HG02884 (cell line): ENCODE results near the gene KIF18A.
A peak's percentile ranks its signal among the peaks of the same experiment; 100 is the strongest.
"Not testable (repeated sequence)": the region's sequence is repeated elsewhere in the genome, so short reads cannot be mapped to it uniquely, and the experiment has no call there.

ENCODE experiments used
- ATAC-seq: cut with Tn5 transposase; IDR thresholded peaks from one replicate; pipeline ENCODE4 v1.9.1; 2021; ENCODE audit warnings: mild to moderate bottlenecking, moderate library complexity; ENCODE audit not compliant: unreplicated experiment

Gene KIF18A

GRCh38 chr11:28107750-28108618 lies at the start of gene KIF18A, which contains the start of gene METTL15:
Gene KIF18A, minus strand, starts transcription at chr11:28108156. Its CDS starts 10,209 bp downstream, at chr11:28097947.
Gene METTL15, plus strand, starts transcription at chr11:28108388. Its CDS starts 4,947 bp downstream, at chr11:28113335.
- peak; percentile 91 for ATAC-seq

- ATAC-seq: no peak
Observed at GRCh38 chr11:28153586-28153985, 45.6 kb upstream of the KIF18A start.

DNA sequence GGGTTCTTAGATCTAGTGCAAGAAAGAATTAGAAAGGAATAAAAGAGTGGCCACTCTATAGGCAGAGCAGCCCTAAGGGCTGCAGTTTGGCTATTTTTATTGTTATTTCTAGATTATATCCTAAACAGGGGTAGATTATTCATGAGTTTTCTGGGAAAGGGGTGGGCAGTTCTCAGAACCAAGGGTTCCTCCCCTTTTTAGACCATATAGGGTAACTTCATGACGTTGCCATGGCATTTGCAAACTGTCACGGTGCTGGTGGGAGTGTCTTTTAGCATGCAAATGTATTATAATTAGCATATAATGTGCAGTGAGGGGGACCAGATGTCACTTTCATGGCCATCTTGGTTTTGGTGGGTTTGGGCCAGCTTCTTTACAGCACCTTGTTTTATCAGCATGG lies 44.8 kb upstream of the KIF18A start:
- ATAC-seq: no peak

DNA sequence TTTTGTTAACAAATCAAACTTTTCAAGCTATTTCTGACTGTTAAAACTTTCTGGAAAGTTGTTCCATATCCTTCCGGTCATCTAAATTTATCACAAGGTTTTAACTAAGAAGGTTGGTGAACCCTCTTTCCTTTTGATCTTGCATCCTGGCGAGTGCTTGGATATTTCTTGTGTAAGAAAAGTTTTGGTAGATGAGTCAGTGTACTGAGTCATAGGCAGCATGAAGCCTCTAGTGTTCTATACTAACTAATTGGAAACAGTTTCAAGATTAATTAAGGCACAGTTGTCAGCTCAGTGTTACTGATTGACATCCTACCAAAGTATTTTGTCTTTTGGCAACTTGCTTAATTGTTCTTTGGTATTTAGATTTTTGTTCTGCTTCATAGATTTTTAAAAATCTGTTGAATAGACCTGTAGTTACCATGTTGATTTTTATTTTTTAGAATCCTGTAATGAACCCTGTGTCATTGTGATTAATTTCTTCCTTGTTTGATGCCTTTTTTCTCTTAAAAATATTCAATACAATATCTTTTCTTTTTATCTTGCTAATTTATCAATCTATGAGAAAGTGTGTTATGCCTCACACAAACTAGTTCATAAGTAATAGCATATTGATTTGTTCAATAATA lies 38.3 kb upstream of the KIF18A start:
- no peak for ATAC-seq

DNA sequence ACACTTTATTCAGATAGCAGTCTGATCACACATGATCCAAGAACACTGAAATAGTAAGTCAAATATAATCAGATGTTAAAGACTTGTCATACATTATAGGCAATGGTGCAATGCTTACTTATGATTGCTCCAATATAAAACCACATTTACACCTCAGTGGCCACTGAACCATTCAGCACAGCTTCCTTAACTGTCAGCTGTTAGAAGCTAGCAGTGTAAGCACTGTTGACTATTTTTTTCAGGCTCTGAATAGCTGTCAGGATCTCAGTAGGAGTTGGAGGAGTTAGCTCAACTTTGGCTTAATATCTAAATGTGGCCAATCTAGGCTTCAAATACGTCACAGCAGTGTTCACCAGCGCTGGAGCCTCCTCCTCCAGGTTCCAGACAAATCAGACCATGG lies 36.9 kb upstream of the KIF18A start:
- no peak for ATAC-seq

DNA sequence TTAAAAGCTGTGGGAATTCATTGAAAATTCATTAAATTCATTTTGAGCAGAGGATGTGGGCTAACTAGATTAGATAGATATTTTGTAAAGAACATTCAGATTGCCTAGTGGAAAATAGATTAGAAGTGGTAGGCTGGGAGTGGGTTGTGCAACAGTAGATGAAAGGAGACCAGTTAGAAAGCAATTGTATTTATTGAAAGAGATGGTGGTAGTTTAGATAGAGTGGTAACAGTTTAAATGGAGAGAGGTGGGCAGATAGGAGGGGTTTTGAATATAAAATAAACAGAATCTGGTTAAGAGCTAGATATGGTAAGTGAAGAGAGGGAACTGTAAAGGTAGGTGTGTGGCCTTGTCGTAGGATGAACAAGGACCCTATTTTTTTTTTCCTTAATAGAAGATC lies 34.8 kb upstream of the KIF18A start:
- ATAC-seq: no peak

DNA sequence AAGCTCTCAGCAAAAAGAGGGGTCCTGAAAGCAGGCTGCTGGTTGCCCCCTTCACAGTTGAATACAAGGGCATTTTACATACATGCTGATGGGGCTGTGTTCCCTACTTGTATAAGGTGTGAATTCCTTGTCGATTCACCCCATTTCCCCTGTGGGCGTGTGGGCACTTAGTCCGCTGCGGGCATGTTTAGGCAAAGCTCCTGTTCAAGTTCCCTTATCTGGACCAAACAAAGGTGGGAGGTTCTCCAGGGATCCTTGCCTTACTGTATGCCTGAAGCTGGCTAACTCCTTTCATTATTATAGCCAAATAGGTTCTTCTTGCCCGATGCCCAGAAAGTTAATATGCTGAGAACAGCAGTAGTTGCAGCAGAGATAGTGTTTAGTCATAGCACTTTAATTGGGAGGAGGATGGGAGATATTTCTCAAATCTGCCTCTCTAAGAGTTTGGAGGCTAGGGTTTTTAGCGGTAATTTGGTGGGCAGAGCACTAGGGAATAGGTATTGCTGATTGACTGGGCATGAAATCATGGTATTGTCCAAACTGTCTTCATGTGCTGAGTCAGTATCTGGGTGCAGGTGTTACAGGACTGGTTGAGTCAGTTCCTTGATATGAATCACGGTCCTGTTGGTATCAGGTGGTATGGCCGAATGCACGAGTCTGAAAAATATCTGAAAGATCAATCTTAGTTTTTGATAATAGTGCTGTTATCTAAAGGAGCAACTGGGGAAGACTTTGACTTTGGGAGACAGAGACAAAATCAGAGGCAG lies 32.9 kb upstream of the KIF18A start:
- no peak for ATAC-seq

DNA sequence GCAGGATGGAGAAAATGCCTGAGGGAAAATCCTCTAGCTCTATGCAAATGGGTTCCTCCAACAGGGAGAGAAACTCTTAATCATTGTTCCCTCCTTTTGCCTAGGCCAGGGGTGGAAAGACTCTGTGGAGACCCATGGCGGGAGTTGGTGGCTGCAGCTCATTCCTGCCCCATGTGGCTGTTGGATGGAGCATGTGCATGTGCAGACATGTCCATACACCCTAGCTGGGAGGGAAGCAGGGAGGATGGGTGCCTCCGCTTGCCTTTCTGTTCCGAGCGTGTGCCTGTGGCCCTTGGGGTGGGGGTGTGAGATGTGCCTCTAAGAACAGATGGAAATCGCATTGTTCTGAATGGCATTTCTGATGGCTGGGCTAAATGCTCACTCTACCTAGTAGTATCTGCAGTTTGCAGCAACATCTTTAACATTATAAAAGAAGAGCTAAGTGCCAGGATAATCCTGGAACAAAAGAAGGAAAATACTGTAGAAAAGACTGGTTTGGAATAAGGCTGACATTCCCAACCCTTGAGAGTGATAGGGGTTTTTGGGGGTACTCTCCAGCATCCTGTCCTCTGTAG lies 32.0 kb upstream of the KIF18A start:
- no peak for ATAC-seq

DNA sequence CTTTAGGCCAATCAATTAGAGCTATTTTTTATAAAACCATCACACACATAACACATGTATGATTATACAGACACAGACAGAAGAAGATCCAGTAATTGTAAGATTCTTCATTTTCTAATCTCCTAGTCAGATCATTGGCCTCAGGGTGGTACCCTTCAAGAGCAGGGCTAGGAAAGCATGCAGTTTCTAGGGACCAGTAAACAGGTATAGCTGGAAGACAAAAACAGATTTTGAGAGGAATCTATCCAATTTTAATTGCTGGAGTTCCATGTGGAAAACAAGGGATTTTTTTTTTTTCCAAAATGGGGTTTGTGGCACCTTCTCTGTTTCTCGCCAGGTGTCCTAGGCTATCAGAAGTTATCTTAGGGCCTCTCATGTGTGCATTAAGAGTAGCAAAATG lies 29.9 kb upstream of the KIF18A start:
- no peak for ATAC-seq

- no peak for ATAC-seq
Observed at GRCh38 chr11:28137366-28137765, 29.4 kb upstream of the KIF18A start.

DNA sequence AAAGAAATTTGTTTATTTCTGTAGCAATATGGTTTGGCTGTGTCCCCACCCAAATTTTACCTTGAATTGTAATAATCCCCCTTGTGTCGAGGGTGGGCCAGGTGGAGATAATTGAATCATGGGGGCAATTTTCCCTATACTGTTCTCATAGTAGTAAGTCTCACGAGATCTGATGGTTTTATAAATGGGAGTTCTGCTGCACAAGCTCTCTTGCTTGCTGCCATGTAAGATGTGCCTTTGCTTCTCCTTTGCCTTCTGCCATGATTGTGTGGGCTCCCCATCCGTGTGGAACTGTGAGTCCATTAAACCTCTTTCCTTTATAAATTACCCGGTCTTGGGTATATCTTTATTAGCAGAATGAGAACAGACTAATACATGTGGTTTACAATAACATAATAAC lies 28.2 kb upstream of the KIF18A start:
- not testable (repeated sequence) for ATAC-seq

GRCh38 chr11:28133146-28133545 lies 25.2 kb upstream of the KIF18A start:
- ATAC-seq: no peak

- no peak for ATAC-seq
Observed at GRCh38 chr11:28132548-28132947, 24.6 kb upstream of the KIF18A start.

DNA sequence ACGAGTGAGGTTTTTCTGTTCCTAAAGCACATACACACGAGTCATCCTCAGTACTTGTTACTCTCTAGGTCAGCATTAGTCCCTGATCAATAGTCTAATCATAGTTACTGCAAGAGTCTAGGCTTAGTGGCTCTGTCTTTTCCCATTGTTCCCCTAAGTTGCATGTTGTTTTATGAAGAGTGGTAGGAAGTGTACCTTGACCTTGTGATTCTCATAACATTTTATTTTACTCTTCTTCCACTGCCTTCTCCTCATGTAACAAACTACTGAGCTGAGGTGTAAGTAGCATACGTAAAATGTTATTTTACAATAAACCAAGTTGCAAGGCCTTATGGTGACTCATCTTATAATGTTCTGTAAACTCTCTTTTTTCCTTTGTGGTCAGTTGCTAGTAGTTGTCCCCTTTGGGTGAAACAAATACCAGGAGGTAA lies 15.2 kb upstream of the KIF18A start:
- ATAC-seq: no peak

GRCh38 chr11:28117712-28118111 lies 9.8 kb upstream of the KIF18A start:
- ATAC-seq: no peak

DNA sequence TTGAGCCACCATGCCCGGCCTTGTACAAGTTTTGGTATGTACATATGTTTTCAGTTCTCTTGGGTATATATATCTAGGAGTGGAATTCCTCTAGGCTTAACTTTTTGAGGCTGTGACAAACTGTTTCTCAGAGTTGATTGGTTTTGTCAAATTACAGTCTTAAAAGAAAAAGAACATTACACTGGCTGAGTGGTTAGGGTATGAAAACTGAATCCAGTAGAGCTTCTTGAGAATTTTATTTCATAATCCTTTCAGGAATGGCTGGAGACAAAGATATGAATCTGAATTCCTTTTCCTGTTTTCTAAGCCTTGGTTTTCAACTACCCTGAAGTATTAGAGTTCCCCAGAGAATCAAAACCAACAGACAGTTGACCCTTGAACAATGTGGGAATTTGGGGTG lies 6.8 kb upstream of the KIF18A start:
- ATAC-seq: no peak

GRCh38 chr11:28114116-28114515 lies 6.2 kb upstream of the KIF18A start:
- no peak for ATAC-seq

GRCh38 chr11:28110821-28111200 lies 2.9 kb upstream of the KIF18A start:
- no peak for ATAC-seq

- ATAC-seq: peak; percentile 36
Observed at GRCh38 chr11:28110108-28110820, 2.3 kb upstream of the KIF18A start.

DNA sequence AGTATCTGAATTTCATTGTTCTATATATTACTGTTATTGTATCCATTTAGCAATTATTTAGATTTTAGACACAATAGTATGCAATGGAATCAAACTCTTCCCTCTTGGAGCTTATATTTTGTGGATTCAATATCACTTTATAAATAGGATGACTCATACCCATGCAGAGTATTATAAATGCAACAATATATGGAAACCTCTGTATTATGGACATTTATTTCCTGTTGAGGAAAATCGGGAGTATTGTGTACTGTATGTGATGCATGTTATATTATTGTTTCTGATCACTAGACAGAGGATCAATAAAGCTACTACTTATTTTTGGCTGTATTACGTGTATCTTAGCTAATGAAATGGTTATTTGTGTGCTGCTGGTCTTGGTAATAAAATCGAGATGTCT lies 1.0 kb upstream of the KIF18A start:
- ATAC-seq: no peak
